OCI-LY7 (cell line): ENCODE results near the gene PSTK. TPM values are rescaled to one million over a fixed set of nuclear protein-coding genes. Genes with fewer than 3 reads are reported as not detected.

Experiments
- BruUV-seq: library from RNA; stranded (reverse); fragments of 400-500 nt; replicated peaks from 2 replicates; lab custom pipeline; 2021; lab: Mats Ljungman, UMichigan
- CTCF ChIA-PET: fragments of 300-600 bp; sonication (Branson Sonifier 250); formaldehyde crosslinking; loops from one replicate; lab custom pipeline; 2022; ENCODE audit warnings: antibody characterized with exemption; ENCODE audit not compliant: unreplicated experiment; lab: Charles Lee
- POLR2A ChIA-PET: fragments of 300-600 bp; sonication (Branson Sonifier 250); formaldehyde crosslinking; loops from one replicate; lab custom pipeline; 2022; ENCODE audit warnings: antibody characterized with exemption; lab: Charles Lee
- DNase-seq: peaks from one replicate; pipeline ENCODE4 v3.0.0-alpha.2; 2015; ENCODE audit warnings: low spot score
- H2AFZ ChIP-seq: fragments of 200-600 bp; sonication (generic), shearing (Covaris generic); 2 replicates; pipeline ENCODE4 v1.6.1; 2014; ENCODE audit warnings: mild to moderate bottlenecking, antibody characterized with exemption, low read length, moderate library complexity
- H3K27ac ChIP-seq: fragments of 200-600 bp; sonication (generic); 2 replicates; pipeline ENCODE4 v1.5.1; 2014; ENCODE audit warnings: mixed run types, low read depth, mild to moderate bottlenecking, moderate library complexity, low read length, inconsistent platforms; ENCODE audit not compliant: poor library complexity, severe bottlenecking
- H3K36me3 ChIP-seq: fragments of 200-600 bp; sonication (generic); 2 replicates; pipeline ENCODE4 v1.6.1; 2014; ENCODE audit warnings: mild to moderate bottlenecking, antibody characterized with exemption, low read length, moderate library complexity, mixed read lengths; ENCODE audit not compliant: insufficient read depth
- H3K4me1 ChIP-seq: fragments of 200-600 bp; sonication (generic); 2 replicates; pipeline ENCODE4 v1.5.1; 2014; ENCODE audit warnings: mild to moderate bottlenecking, low read length; ENCODE audit not compliant: insufficient read depth, poor library complexity, severe bottlenecking
- H3K4me2 ChIP-seq: fragments of 200-600 bp; sonication (generic); 2 replicates; pipeline ENCODE4 v1.6.1; 2014; ENCODE audit warnings: mild to moderate bottlenecking, low read length
- H3K4me3 ChIP-seq: fragments of 200-600 bp; sonication (generic); 2 replicates; pipeline ENCODE4 v1.5.1; 2014; ENCODE audit warnings: mild to moderate bottlenecking, low read depth, low read length; ENCODE audit not compliant: poor library complexity, severe bottlenecking
- H3K79me2 ChIP-seq: fragments of 200-600 bp; sonication (generic); 2 replicates; pipeline ENCODE4 v1.6.1; 2016; ENCODE audit warnings: low read depth, mild to moderate bottlenecking, low read length, moderate library complexity, mixed read lengths; ENCODE audit not compliant: insufficient read depth
- H3K9me2 ChIP-seq: fragments of 200-600 bp; sonication (generic); 2 replicates; pipeline ENCODE4 v1.6.1; 2016; ENCODE audit warnings: mild to moderate bottlenecking, low read length, mixed read lengths; ENCODE audit not compliant: insufficient read depth
- H3K9me3 ChIP-seq: fragments of 200-600 bp; sonication (generic); 2 replicates; pipeline ENCODE4 v1.6.1; 2014; ENCODE audit warnings: mild to moderate bottlenecking, mixed run types, low read length, mixed read lengths
- H4K20me1 ChIP-seq: fragments of 200-600 bp; sonication (generic); 2 replicates; pipeline ENCODE4 v1.6.1; 2014; ENCODE audit warnings: mild to moderate bottlenecking, antibody characterized with exemption, low read length, moderate library complexity, mixed read lengths; ENCODE audit not compliant: insufficient read depth
- EZH2phosphoT487 ChIP-seq: fragments of 200-600 bp; sonication (generic); IDR thresholded peaks from 2 replicates; pipeline ENCODE4 v1.6.1; 2018; ENCODE audit warnings: low read depth, borderline replicate concordance, mild to moderate bottlenecking, mixed run types, antibody characterized with exemption, low read length, moderate library complexity, mixed read lengths
- intact Hi-C: fragments of 100-400 bp; cut with micrococcal nuclease; formaldehyde crosslinking; loops from one replicate; pipeline ENCODE4 v1.10.0; 2022; ENCODE audit not compliant: unreplicated experiment
- total RNA-seq, 2 experiments: library from RNA; depleted of rRNA in 1 of 2; stranded (reverse); fragments of >200 nt in 1 of 2; shearing (Covaris generic) in 1 of 2; gene quantifications; 2 replicates each; pipeline ENCODE4 v1.2.3, GENCODE V29; 2014 to 2022
- TF ChIP-seq, protein P1 (sequence below): fragments of 200-600 bp; sonication (generic); conservative IDR thresholded peaks from 2 replicates; pipeline ENCODE4 v1.5.1; 2014; ENCODE audit warnings: mild to moderate bottlenecking, antibody characterized with exemption, low read length, moderate library complexity, mixed read lengths

The PSTK gene
- total RNA-seq, 2 experiments from 2014 or later, result 4.9 to 8.9 TPM

DNA sequence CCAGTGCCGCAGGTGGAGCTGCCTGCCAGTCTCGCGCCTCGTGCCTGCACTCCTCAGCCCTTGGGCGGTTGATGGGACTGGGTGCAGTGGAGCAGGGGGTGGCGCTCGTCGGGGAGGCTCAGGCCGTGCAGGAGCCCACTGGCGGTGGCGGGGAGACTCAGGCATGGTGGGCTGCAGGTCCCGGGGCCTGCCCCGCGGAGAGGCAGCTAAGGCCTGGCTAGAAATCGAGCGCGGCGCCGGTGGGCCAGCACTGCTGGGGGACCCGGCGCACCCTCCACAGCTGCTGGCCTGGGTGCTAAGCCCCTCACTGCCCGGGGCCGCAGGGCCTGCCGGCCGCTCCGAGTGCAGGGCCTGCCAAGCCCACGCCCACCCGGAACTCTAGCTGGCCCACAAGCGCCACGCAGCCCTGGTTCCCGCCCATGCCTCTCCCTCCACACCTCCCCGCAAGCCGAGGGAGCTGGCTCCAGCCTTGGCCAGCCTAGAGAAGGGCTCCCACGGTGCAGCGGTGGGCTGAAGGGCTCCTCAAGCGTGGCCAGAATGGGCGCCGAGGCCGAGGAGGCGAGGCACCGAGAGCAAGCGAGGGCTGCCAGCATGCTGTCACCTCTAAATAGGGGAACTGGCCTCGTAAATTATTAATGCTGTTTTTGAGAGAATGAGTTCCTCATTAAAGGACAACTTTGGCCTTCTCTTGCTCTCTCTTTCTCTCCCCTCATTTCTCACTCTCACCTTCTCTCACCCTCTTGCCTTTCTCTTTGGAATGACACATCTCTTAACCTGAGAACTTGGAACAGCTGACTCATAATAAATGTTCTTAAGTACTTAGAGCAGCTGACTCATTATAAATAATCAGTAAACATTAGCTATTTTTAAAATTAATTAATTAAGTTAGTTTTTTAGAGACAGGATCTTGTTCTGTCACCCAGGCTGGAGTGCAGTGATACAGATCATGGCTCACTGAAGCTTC is 33.5 kb downstream of the PSTK start:
- intact Hi-C loops, result no loop called here
- Histone ChIP-seq H3K36me3 (no peaks in the 10 kb centered on the region), H3K4me3 (no peak overlapping the region), H3K9me3 (no peaks in the 10 kb centered on the region), H3K9me2 (no peaks in the 10 kb centered on the region), H3K4me2 (no peak overlapping the region), H4K20me1 (no peaks in the 10 kb centered on the region), H3K79me2 (no peaks in the 10 kb centered on the region), H3K27ac (no peak overlapping the region), H3K4me1 (peaks cover 8% of the 10 kb centered on the region), H2AFZ (no peak overlapping the region)
- no peak for DNase-seq
- ChIA-PET POLR2A (interaction anchor here (0.5 to 1.6 kb wide), 4 partner anchors 8 to 199 kb away, joined by 3 to 6 read pairs (median 4); no protein-coding TSS in a partner anchor), CTCF (no interaction called here)
- no peak for TF ChIP-seq EZH2phosphoT487
- TF ChIP-seq, protein P1, sequence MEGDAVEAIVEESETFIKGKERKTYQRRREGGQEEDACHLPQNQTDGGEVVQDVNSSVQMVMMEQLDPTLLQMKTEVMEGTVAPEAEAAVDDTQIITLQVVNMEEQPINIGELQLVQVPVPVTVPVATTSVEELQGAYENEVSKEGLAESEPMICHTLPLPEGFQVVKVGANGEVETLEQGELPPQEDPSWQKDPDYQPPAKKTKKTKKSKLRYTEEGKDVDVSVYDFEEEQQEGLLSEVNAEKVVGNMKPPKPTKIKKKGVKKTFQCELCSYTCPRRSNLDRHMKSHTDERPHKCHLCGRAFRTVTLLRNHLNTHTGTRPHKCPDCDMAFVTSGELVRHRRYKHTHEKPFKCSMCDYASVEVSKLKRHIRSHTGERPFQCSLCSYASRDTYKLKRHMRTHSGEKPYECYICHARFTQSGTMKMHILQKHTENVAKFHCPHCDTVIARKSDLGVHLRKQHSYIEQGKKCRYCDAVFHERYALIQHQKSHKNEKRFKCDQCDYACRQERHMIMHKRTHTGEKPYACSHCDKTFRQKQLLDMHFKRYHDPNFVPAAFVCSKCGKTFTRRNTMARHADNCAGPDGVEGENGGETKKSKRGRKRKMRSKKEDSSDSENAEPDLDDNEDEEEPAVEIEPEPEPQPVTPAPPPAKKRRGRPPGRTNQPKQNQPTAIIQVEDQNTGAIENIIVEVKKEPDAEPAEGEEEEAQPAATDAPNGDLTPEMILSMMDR, result no peak
- BruUV-seq, result no TSS peak

DNA sequence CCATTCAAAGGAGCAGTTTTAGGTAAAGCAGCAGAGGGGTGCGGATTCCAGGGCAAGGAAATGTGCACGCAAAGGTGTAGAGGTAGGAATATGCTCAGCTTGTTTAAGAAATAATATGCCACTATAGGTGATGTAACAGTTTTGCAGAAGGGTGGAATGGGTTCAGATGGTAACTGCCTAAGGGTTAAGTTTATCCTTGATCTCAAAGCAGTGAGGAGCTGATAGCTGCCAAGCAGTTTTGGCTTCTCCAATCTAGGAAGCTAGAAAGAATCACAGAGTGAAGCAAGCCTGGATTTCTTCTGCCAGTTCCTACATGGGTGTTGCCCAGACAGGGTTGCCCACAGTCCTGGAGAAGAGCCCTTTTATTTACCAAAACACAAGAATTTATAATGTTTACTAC is 34.6 kb downstream of the PSTK start:
- Histone ChIP-seq H2AFZ (no peak overlapping the region), H3K4me2 (no peak overlapping the region), H3K79me2 (no peaks in the 10 kb centered on the region), H4K20me1 (no peaks in the 10 kb centered on the region), H3K36me3 (no peaks in the 10 kb centered on the region), H3K27ac (no peak overlapping the region), H3K4me3 (no peak overlapping the region), H3K9me3 (no peaks in the 10 kb centered on the region), H3K4me1 (peaks cover 4% of the 10 kb centered on the region), H3K9me2 (no peaks in the 10 kb centered on the region)
- CTCF ChIA-PET, result no interaction called here
- TF ChIP-seq, protein P1, result no peak
- TF ChIP-seq EZH2phosphoT487, result no peak
- POLR2A ChIA-PET, result no interaction called here
- intact Hi-C loops, result no loop called here
- BruUV-seq, result no TSS peak
- no peak for DNase-seq

DNA sequence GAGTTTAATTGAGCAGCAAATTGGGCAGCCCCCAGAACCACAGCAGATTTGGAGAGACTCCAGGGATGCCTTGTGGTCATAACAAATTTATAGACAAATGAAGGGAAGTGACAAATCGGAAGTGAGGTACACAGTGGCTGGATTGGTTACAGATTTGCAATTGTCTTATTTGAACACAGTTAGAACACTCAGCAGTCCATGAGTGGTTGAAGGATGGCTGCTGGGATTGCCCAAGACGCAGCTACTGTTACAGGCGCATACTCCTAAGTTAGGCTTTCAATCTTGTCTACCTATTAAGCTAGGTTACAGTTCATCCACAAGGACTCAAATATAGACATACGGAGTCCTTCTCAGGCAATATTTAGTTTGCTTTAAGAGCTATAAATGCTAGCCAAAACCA is 36.0 kb downstream of the PSTK start:
- Histone ChIP-seq H3K4me3 (no peak overlapping the region), H3K4me2 (no peak overlapping the region), H3K9me2 (no peaks in the 10 kb centered on the region), H3K9me3 (no peaks in the 10 kb centered on the region), H3K36me3 (no peaks in the 10 kb centered on the region), H4K20me1 (no peaks in the 10 kb centered on the region), H3K79me2 (no peaks in the 10 kb centered on the region), H2AFZ (no peak overlapping the region), H3K27ac (no peak overlapping the region), H3K4me1 (no peaks in the 10 kb centered on the region)
- DNase-seq, result no peak
- intact Hi-C loops, result no loop called here
- ChIA-PET CTCF (no interaction called here), POLR2A (interaction anchor here (0.7 kb wide), 1 partner anchor 227 kb away, joined by 3 read pairs; no protein-coding TSS in a partner anchor)
- no TSS peak for BruUV-seq
- no peak for TF ChIP-seq EZH2phosphoT487
- TF ChIP-seq, protein P1, result no peak
